Measurements from ENCODE around the gene HDLBP.
A peak's percentile ranks its signal among the peaks of the same experiment; 100 is the strongest.

The HDLBP gene

GRCh38 chr2:241224018-241224850 is 91.2 kb downstream of the HDLBP start:
- no peak overlapping the region for H3K4me3 ChIP-seq (ENCODE audit: low read length)
- TF ChIP-seq ZNF274 (IDR thresholded peaks at IDR 0.05; ENCODE audit: low read depth, low read length): no peak

- TF ChIP-seq ZNF274 (IDR thresholded peaks at IDR 0.05; ENCODE audit: low read depth, low read length): no peak
- no peak overlapping the region for H3K4me3 ChIP-seq (ENCODE audit: low read length)
These were observed 92.1 kb downstream of the HDLBP start for GRCh38 chr2:241223211-241224017.

GRCh38 chr2:241219856-241220356 is 95.6 kb downstream of the HDLBP start:
- no peak overlapping the region for H3K4me3 ChIP-seq (ENCODE audit: low read length)
- no peak for TF ChIP-seq ZNF274 (IDR thresholded peaks at IDR 0.05; ENCODE audit: low read depth, low read length)

GRCh38 chr2:241219030-241219382 is 96.5 kb downstream of the HDLBP start:
- peak overlapping the region; percentile 70 for H3K4me3 ChIP-seq (ENCODE audit: low read length)
- no peak for TF ChIP-seq ZNF274 (IDR thresholded peaks at IDR 0.05; ENCODE audit: low read depth, low read length)

- H3K4me3 ChIP-seq (ENCODE audit: low read length): peak overlapping the region; percentile 70
- no peak for TF ChIP-seq ZNF274 (IDR thresholded peaks at IDR 0.05; ENCODE audit: low read depth, low read length)
These were observed 97.1 kb downstream of the HDLBP start for GRCh38 chr2:241218131-241219029.

- H3K4me3 ChIP-seq (ENCODE audit: low read length): peak overlapping the region; percentile 57; the same call in 1 of the 2 replicates
These were observed 98.0 kb downstream of the HDLBP start for GRCh38 chr2:241217320-241218031.

GRCh38 chr2:241216211-241216761 is 99.2 kb downstream of the HDLBP start:
- H3K4me3 ChIP-seq (ENCODE audit: low read length): no peak overlapping the region
- no peak for TF ChIP-seq ZNF274 (IDR thresholded peaks at IDR 0.05; ENCODE audit: low read depth, low read length)

More at GRCh38 chr2:241217320-241218031, 98.0 kb downstream of the HDLBP start:
- TF ChIP-seq ZNF274 (IDR thresholded peaks at IDR 0.05; ENCODE audit: low read depth, low read length): no peak

GRCh38 chr2:241215421-241215820 is 100.1 kb downstream of the HDLBP start:
- TF ChIP-seq ZNF274 (IDR thresholded peaks at IDR 0.05; ENCODE audit: low read depth, low read length): no peak

GRCh38 chr2:241214766-241215165 is 100.7 kb downstream of the HDLBP start:
- no peak overlapping the region for H3K4me3 ChIP-seq (ENCODE audit: low read length)
- TF ChIP-seq ZNF274 (IDR thresholded peaks at IDR 0.05; ENCODE audit: low read depth, low read length): no peak

More at GRCh38 chr2:241215421-241215820, 100.1 kb downstream of the HDLBP start:
- no peak overlapping the region for H3K4me3 ChIP-seq (ENCODE audit: low read length)

- H3K4me3 ChIP-seq (ENCODE audit: low read length): no peak overlapping the region
- TF ChIP-seq ZNF274 (IDR thresholded peaks at IDR 0.05; ENCODE audit: low read depth, low read length): no peak
These were observed 101.3 kb downstream of the HDLBP start for GRCh38 chr2:241214209-241214608.

- H3K4me3 ChIP-seq (ENCODE audit: low read length): no peak overlapping the region
- TF ChIP-seq ZNF274 (IDR thresholded peaks at IDR 0.05; ENCODE audit: low read depth, low read length): no peak
These were observed 101.9 kb downstream of the HDLBP start for GRCh38 chr2:241213567-241213966.

GRCh38 chr2:241213041-241213440 is 102.4 kb downstream of the HDLBP start:
- H3K4me3 ChIP-seq (ENCODE audit: low read length): no peak overlapping the region
- TF ChIP-seq ZNF274 (IDR thresholded peaks at IDR 0.05; ENCODE audit: low read depth, low read length): no peak

GRCh38 chr2:241211276-241211675 is 104.2 kb downstream of the HDLBP start:
- no peak for TF ChIP-seq ZNF274 (IDR thresholded peaks at IDR 0.05; ENCODE audit: low read depth, low read length)

More at GRCh38 chr2:241211276-241211675, 104.2 kb downstream of the HDLBP start:
- no peak overlapping the region for H3K4me3 ChIP-seq (ENCODE audit: low read length)
